LNCAP (cell line): ENCODE results near the gene MARS1.

Source experiments
- TF ChIP-seq, protein P1 (sequence below): fragments of 450-650 bp; IDR thresholded peaks from 2 replicates; pipeline ENCODE4 v1.5.1; 2017; ENCODE audit warnings: mild to moderate bottlenecking

Gene MARS1

DNA sequence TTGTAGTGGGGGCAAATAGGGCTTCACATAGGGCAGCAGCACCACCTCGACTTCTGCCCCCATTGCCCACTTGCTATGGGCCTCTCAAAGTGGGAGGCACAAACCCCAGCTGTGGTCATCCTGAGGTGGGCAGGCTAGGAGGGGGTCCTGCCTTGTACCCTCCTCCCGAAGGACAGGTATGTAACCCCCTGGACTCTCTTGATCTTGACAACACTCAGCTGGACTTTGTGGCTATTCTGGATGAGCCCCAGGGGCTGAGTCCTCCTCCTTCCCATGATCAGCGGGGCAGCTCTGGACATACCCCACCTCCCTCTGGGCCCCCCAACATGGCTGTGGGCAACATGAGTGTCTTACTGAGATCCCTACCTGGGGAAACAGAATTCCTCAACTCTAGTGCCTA, 16.2 kb upstream of the MARS1 start:
- TF ChIP-seq, protein P1, sequence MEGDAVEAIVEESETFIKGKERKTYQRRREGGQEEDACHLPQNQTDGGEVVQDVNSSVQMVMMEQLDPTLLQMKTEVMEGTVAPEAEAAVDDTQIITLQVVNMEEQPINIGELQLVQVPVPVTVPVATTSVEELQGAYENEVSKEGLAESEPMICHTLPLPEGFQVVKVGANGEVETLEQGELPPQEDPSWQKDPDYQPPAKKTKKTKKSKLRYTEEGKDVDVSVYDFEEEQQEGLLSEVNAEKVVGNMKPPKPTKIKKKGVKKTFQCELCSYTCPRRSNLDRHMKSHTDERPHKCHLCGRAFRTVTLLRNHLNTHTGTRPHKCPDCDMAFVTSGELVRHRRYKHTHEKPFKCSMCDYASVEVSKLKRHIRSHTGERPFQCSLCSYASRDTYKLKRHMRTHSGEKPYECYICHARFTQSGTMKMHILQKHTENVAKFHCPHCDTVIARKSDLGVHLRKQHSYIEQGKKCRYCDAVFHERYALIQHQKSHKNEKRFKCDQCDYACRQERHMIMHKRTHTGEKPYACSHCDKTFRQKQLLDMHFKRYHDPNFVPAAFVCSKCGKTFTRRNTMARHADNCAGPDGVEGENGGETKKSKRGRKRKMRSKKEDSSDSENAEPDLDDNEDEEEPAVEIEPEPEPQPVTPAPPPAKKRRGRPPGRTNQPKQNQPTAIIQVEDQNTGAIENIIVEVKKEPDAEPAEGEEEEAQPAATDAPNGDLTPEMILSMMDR = no peak

DNA sequence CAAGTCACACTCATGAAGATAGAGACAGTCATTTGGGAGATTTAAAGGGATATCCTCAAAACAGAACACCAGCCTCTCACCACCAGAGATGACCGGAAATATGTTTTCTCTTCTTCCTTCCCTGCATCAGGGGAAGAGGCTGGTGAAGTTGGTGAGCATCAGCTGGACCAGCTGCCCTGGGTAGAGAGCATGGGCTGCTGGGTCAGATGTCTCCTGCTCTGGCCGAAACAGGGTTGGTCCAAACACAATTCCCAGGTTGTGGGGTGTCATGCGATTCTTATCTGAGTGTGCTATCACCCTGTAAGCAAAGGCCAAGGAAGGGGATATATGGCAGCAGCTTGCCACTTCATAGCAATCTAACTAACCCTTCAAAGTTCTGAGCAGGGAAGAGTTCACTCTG, 15.5 kb upstream of the MARS1 start:
- TF ChIP-seq, protein P1 = no peak

DNA sequence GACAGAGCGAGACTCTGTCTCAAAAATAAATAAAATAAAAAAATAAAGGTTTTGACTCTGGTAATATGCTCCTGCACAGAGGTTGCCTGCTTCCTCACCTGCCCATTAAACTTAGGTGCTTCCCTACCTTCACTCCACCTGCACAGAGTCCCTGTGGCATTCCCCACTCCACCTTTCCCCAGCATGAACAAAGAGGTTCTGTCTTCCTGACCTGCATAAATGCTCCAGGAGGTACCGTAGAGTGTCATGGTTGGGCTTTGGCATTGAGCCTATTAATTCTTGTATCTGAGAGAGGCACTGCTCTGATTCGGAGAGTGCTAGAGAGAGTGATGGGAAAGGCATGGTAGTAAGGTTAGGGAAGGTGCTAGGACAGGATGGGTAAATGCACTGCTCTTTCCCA, 14.5 kb upstream of the MARS1 start:
- TF ChIP-seq, protein P1 = no peak

DNA sequence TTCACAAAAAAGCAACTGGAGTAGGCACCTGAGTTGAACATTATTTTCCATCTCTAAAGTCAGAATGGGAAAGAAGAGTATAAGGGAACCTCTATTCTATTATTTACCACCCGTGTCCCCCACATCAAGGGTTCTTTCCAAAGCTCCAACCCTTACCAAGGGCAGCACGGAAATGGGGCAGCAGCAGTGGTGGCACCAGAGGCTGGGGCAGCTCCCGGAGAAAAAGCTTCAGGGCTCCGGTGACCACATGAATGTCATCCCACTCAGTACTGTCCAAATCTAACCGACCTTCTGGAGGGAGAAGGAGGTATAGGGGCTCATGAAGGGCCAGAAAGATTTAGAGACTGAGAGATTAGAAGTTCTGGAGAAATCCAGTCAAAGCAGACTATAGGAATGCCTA, 14.0 kb upstream of the MARS1 start:
- TF ChIP-seq, protein P1 = no peak

DNA sequence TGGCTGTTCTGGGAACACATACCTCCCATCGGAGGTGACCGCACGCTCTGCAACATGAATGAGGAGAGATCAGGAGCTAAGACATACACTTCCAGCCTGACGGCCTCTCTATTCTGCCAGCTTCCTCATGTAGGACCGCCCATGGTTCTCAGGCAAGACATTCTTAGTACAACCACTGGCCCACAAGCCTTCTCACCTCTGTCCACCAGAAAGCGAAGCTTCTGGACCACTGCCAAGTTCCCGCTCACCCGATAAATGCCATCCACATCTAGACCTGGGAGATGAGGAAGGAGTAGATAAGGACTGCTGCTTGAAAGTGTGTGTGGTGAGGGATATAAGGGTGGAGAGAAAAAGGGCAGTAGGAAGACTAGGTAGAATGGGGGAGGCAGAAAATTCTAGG, 13.4 kb upstream of the MARS1 start:
- TF ChIP-seq, protein P1 = no peak

DNA sequence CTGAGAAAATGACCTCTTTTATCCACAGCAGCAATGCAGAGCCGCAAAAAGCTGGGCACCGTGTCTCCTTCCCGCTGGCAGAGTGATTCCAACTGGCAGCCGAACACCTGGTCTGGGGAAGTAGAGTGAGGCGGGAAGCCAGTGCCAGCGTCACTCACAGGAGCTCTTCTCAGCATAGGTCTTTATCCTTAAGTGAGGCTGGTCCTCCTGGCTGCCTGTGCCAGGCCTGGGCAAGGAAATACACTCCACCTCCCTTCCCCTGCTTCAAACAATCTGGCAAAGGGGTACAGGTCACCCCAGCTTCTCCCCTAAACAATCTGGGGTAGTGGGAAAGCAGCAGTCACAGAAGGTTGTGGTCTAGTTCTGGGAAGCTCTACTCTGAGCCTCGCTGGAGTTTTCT, 13.0 kb upstream of the MARS1 start:
- TF ChIP-seq, protein P1 = no peak

DNA sequence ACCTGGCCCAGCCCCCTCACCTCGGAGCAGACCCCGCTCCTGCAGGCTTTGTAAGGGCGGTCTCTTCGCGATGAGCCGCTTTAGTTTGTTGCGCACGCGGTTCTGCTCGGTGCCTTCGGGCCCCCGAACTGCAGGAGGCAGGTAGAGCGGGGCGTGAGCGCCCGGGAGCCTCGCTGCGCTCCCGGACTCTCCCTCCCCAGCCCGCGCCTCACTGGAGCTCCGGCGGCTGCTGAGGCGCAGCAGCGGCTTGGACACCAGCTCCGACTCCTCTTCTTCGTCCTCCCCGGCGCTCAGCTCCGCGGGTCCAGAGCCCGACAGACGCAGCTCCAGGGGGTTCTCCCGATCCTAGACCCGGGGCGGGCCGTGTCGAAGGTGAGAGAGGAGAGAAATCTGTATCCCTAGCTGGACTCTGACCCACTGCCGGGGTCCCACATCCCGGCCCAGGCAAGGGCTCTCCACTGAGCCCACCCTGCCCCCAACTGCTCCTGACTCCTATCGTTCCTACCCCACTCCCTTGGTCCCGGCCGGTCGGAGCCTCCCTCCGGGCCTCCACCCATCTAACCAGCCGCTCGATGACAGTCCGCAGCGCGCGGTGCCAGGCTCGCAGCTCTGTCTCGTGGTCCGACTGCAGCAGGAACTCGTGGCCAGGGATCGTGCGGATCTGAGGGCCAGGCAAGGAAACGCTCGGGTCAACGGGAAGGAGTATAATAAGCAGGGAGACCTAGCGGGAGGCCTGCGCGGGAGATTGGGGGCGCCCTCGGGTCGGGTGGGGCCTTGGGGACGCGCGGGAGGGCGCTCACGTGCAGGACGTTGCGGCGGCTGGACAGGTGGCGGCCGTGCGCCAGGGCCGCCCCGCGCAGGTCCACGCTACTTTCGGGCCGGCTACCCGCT, 12.4 kb upstream of the MARS1 start:
- TF ChIP-seq, protein P1 = no peak
